HG03378 (cell line): Measurements from ENCODE around the gene IGFALS.

ENCODE experiments used
- ATAC-seq: cut with Tn5 transposase; IDR thresholded peaks from one replicate; pipeline ENCODE4 v1.9.1; 2021; ENCODE audit warnings: mild to moderate bottlenecking, moderate library complexity; ENCODE audit not compliant: unreplicated experiment

Gene IGFALS

GRCh38 chr16:1767116-1767994 lies 26.1 kb downstream of the IGFALS start:
- no peak for ATAC-seq

GRCh38 chr16:1766701-1767100 lies 26.8 kb downstream of the IGFALS start:
- ATAC-seq: no peak

- ATAC-seq: no peak
These were observed 27.3 kb downstream of the IGFALS start for GRCh38 chr16:1766231-1766630.

- ATAC-seq: no peak
These were observed 27.7 kb downstream of the IGFALS start for GRCh38 chr16:1765826-1766225.

GRCh38 chr16:1764971-1765370 lies 28.5 kb downstream of the IGFALS start:
- ATAC-seq: no peak

- ATAC-seq: no peak
These were observed 29.7 kb downstream of the IGFALS start for GRCh38 chr16:1763521-1764511.

- no peak for ATAC-seq
These were observed 30.5 kb downstream of the IGFALS start for GRCh38 chr16:1762879-1763520.

GRCh38 chr16:1762196-1762878 lies 31.2 kb downstream of the IGFALS start:
- ATAC-seq: no peak

GRCh38 chr16:1761751-1762150 lies 31.8 kb downstream of the IGFALS start:
- ATAC-seq: no peak

- no peak for ATAC-seq
These were observed 32.6 kb downstream of the IGFALS start for GRCh38 chr16:1760911-1761310.

- ATAC-seq: no peak
These were observed 34.0 kb downstream of the IGFALS start for GRCh38 chr16:1759511-1759910.

- ATAC-seq: no peak
These were observed 34.6 kb downstream of the IGFALS start for GRCh38 chr16:1758923-1759322.

- ATAC-seq: no peak
These were observed 35.6 kb downstream of the IGFALS start for GRCh38 chr16:1757714-1758461.

GRCh38 chr16:1754204-1754603 lies 39.3 kb downstream of the IGFALS start:
- ATAC-seq: no peak

GRCh38 chr16:1752853-1753252 lies 40.7 kb downstream of the IGFALS start:
- ATAC-seq: no peak

GRCh38 chr16:1751946-1752345 lies 41.6 kb downstream of the IGFALS start:
- ATAC-seq: no peak

GRCh38 chr16:1749152-1750117 lies 44.1 kb downstream of the IGFALS start:
- ATAC-seq: no peak

- ATAC-seq: no peak
These were observed 45.6 kb downstream of the IGFALS start for GRCh38 chr16:1747934-1748333.
